Lung (tissue), 12 donors: ENCODE results near the gene S100A5. TPM values are rescaled to one million over a fixed set of nuclear protein-coding genes. Genes with fewer than 3 reads are reported as not detected.

ENCODE experiments used
- ATAC-seq: fragments of 200-7000 bp; cut with Tn5 transposase; one replicate; pipeline ENCODE4 v1.9.1; 2020; ENCODE audit warnings: moderate number of reproducible peaks; ENCODE audit not compliant: insufficient read depth, low FRiP score
- DNase-seq, 3 donors: peaks; one replicate each; pipeline ENCODE4 v3.0.0-alpha.2; 2013 to 2017
- H3K27ac ChIP-seq, 2 donors: one replicate each; pipeline ENCODE4 v1.5.1; 2013; ENCODE audit warnings: mild to moderate bottlenecking in 2 of 2, moderate library complexity in 2 of 2, control low read depth in 1 of 2, inconsistent platforms in 1 of 2, low read depth in 1 of 2, low read length in 1 of 2
- H3K27me3 ChIP-seq, 3 donors: one replicate each; pipeline ENCODE4 v1.5.1; 2013; ENCODE audit warnings: low read length in 2 of 3; ENCODE audit not compliant: control insufficient read depth in 3 of 3, insufficient read depth in 3 of 3
- H3K36me3 ChIP-seq, 4 donors: one replicate each; pipeline ENCODE4 v1.5.1; 2013; ENCODE audit warnings: low read length in 4 of 4, mild to moderate bottlenecking in 1 of 4, moderate library complexity in 1 of 4; ENCODE audit not compliant: control insufficient read depth in 4 of 4, insufficient read depth in 4 of 4
- H3K4me1 ChIP-seq, 5 donors: one replicate each; pipeline ENCODE4 v1.5.1; 2013; ENCODE audit warnings: low read length in 5 of 5, mild to moderate bottlenecking in 2 of 5, moderate library complexity in 1 of 5; ENCODE audit not compliant: control insufficient read depth in 5 of 5, insufficient read depth in 5 of 5
- H3K4me3 ChIP-seq: one replicate; pipeline ENCODE4 v1.5.1; 2013; ENCODE audit warnings: mild to moderate bottlenecking, control low read depth, moderate library complexity
- H3K9ac ChIP-seq, 2 donors: one replicate each; pipeline ENCODE4 v1.5.1; 2013; ENCODE audit warnings: low read length in 2 of 2, control low read depth in 1 of 2; ENCODE audit not compliant: insufficient read depth in 1 of 2
- H3K9me3 ChIP-seq, 4 donors: one replicate each; pipeline ENCODE4 v1.5.1; 2013; ENCODE audit warnings: low read length in 3 of 4, mild to moderate bottlenecking in 1 of 4, moderate library complexity in 1 of 4; ENCODE audit not compliant: control insufficient read depth in 4 of 4, insufficient read depth in 3 of 4
- CTCF ChIP-seq: IDR thresholded peaks from 2 replicates; pipeline ENCODE4 v1.5.1; 2012; ENCODE audit warnings: mild to moderate bottlenecking; ENCODE audit errors: control extremely low read depth, extremely low read depth
- WGBS, 2 donors: extraction: QIAGEN DNeasy Blood & Tissue Kit; methylation state at CpG; one replicate each; pipeline ENCODE4 v1.1.7; 2013; 5-methylcytosine and 5-hydroxymethylcytosine counted together
- polyA plus RNA-seq, 2 donors: library from polyadenylated mRNA; stranded (reverse); fragments of 200-250 nt; gene quantifications; one replicate each; pipeline ENCODE4 v1.2.1, GENCODE V29; 2013
- total RNA-seq, 2 donors: library from RNA; depleted of rRNA in 1 of 2; stranded (reverse); fragments of >200 nt in 1 of 2; gene quantifications; one replicate each; pipeline ENCODE4 v1.2.1, GENCODE V29; 2014 to 2021
- donor health status: control.
- donor health status: control.
- donor health status: Bipolar disorder and iron deficiency.
- donor health status: healthy.
- donor health status: DM: yes; HTN: yes; CAD: no.

The S100A5 gene
- total and polyA plus RNA-seq, 4 donors = 0.31 to 0.32 (median 0.31) TPM; not detected in 1

DNA sequence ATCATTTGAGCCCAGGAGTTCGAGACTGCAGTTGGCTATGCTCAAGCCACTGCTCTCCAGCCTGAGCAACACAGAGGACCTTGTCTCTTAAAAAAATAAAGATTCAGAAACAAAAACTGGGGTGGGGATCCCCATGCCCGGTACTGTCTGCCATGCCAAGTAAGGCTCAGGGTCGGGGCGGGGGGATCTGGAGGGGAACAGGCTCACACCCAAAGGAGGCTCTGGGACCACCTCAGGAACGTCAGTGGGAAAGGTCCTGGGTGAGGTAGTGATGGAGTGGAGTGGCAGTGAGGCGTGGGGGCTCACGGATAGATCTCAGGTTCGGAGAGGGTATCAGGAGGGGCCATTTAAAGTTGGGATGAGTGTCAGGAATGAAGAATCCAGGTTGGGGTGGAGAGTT is 5.6 kb upstream of the S100A5 start:
- H3K9ac ChIP-seq = no peak overlapping the region
- peaks cover 3 to 67% (median 17%) of the 10 kb centered on the region in 5 donors for H3K4me1 ChIP-seq
- no peak for TF ChIP-seq CTCF
- WGBS, 2 donors = 93 to 94% methylated on average over 8 of the region's 8 CpGs
- H3K9me3 ChIP-seq = no peaks in the 10 kb centered on the region
- ATAC-seq (no peak), DNase-seq (no peak)
- H3K36me3 ChIP-seq = peaks cover 0 to 3% (median 0%) of the 10 kb centered on the region in 4 donors
- H3K4me3 ChIP-seq = no peak overlapping the region
- H3K27ac ChIP-seq = peak overlapping the region in 1 of 2 donors; percentile 96
- no peaks in the 10 kb centered on the region for H3K27me3 ChIP-seq

DNA sequence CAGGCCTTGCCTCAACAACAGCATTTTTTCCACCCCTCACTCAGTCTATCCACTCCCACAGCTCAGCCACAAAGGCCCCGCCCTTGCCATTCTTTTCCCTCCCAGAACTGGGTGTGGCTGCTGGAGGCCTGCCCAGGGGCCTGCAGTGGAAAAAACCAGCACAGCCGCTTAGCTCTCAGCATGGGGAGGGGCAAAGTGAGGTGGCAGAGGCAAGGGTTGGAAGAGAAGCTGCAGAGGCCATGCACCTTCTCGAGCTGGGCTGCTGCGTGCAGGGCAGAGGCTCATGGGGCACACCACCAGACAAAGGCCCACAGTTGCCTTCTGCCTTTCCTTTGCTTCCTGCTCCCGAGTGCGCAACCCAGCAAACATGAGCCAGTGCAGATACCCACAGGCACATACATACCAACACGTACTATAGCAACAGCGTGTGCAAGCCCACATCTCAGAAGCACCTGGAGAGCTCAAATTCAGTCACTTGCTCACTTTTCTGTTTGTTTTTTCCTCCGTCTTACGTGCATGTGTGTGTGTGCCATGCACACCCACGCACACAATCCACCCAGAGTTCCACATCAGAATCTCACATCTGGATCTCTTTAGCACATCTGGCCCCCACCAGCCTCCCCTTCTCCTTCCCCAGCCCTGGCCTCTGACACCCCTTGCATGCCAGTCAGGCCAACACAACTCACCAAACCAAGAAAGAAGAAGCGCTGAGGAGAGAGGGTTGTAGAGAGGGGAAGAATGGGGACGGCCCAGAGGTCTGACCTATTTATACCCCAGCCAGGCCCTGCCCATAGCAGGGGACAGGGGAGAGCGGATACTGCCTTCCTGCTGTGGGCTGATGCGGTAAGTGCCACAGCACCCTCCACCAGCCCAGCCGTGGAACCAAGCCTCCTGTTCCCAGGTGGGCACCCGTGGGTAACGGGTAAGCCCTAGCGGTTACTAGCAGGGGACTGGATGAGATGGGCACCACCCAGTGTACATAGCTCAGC is 4.6 kb upstream of the S100A5 start, which contains the start of gene S100A4:
Gene S100A4, minus strand, starts transcription at position 740 of the 989 bp plus-strand sequence. CDS start 1,012 bp downstream, outside the sequence.
- Histone ChIP-seq H3K4me3 (peak within 1 kb of the TSS; percentile 40), H3K9ac (peak within 1 kb of the TSS in 1 of 2 donors; percentile 51), H3K9me3 (no peaks in the 10 kb centered on the region), H3K4me1 (peaks cover 3 to 64% (median 17%) of the 10 kb centered on the region in 5 donors), H3K36me3 (peaks cover 0 to 3% (median 0%) of the 10 kb centered on the region in 4 donors), H3K27ac (peak within 1 kb of the TSS; percentile 43 to 96), H3K27me3 (no peaks in the 10 kb centered on the region)
- no peak for TF ChIP-seq CTCF
- WGBS, 2 donors = 12 to 14% methylated on average over 19 of the region's 19 CpGs
- DNase-seq (peak; percentile 93), ATAC-seq (peak; percentile 88)

GRCh38 chr1:153544453-153545066 is 3.8 kb upstream of the S100A5 start:
- H3K36me3 ChIP-seq = peaks cover 0 to 3% (median 0%) of the 10 kb centered on the region in 4 donors
- 34 to 52% methylated on average over 10 of the region's 10 CpGs for WGBS, 2 donors
- H3K27me3 ChIP-seq = no peaks in the 10 kb centered on the region
- H3K4me1 ChIP-seq = peaks cover 3 to 57% (median 17%) of the 10 kb centered on the region in 5 donors
- H3K9ac ChIP-seq = peak overlapping the region in 1 of 2 donors; percentile 42
- H3K4me3 ChIP-seq = peak overlapping the region; percentile 30
- ATAC-seq = no peak
- TF ChIP-seq CTCF = no peak
- no peaks in the 10 kb centered on the region for H3K9me3 ChIP-seq
- no peak for DNase-seq
- peak overlapping the region; percentile 43 to 96 for H3K27ac ChIP-seq
